H1 (cell line): ENCODE data around the gene TNNI3. TPM values are rescaled to one million over a fixed set of nuclear protein-coding genes. Genes with fewer than 3 reads are reported as not detected.
A peak's percentile ranks its signal among the peaks of the same experiment; 100 is the strongest.

Experiments used
- CTCF ChIA-PET: fragments of 300-600 bp; sonication (Branson Sonifier 250); formaldehyde crosslinking; loops from one replicate; lab custom pipeline; 2021; ENCODE audit not compliant: partially characterized antibody; lab: Charles Lee
- POLR2A ChIA-PET: fragments of 300-600 bp; sonication (Branson Sonifier 250); formaldehyde crosslinking; loops from one replicate; lab custom pipeline; 2021; ENCODE audit warnings: inconsistent platforms; ENCODE audit not compliant: partially characterized antibody; lab: Charles Lee
- DNase-seq, 2 experiments: peaks; one replicate each; pipeline versions ENCODE4 v3.0.0 to v3.0.0-alpha.2; 2010 to 2022; ENCODE audit warnings: low spot score in 2 of 2, low read depth in 1 of 2, mixed read lengths in 1 of 2
- FAIRE-seq: peaks from 2 replicates; lab custom pipeline; 2011; peaks lifted over from hg19 to GRCh38; lab: Jason Lieb, UNC
- H2AFZ ChIP-seq: 2 replicates; pipeline ENCODE4 v1.8.1; 2012; ENCODE audit warnings: low read length, inconsistent platforms
- H2AK5ac ChIP-seq: 2 replicates; pipeline ENCODE4 v1.6.1; 2013; ENCODE audit warnings: low read depth, low read length
- H2BK120ac ChIP-seq: replicated peaks from 2 replicates; pipeline ENCODE3; 2013; ENCODE audit warnings: low read depth, low read length, inconsistent platforms
- H2BK12ac ChIP-seq: 2 replicates; pipeline ENCODE4 v1.6.1; 2013; ENCODE audit warnings: low read depth, low read length
- H2BK15ac ChIP-seq: 2 replicates; pipeline ENCODE4 v1.6.1; 2013; ENCODE audit warnings: low read length
- H2BK20ac ChIP-seq: 2 replicates; pipeline ENCODE4 v1.6.1; 2013; ENCODE audit warnings: low read length
- H2BK5ac ChIP-seq: 2 replicates; pipeline ENCODE4 v1.6.1; 2013; ENCODE audit warnings: low read depth, low read length
- H3K14ac ChIP-seq: 2 replicates; pipeline ENCODE4 v1.6.1; 2013; ENCODE audit warnings: inconsistent platforms; ENCODE audit not compliant: insufficient read length
- H3K18ac ChIP-seq: 2 replicates; pipeline ENCODE4 v1.6.1; 2013; ENCODE audit warnings: low read length; ENCODE audit errors: extremely low read depth
- H3K23ac ChIP-seq: 2 replicates; pipeline ENCODE4 v1.6.1; 2013; ENCODE audit warnings: inconsistent platforms; ENCODE audit not compliant: insufficient read length
- H3K23me2 ChIP-seq: 2 replicates; pipeline ENCODE4 v1.6.1; 2013; ENCODE audit warnings: low read depth, low read length
- H3K27ac ChIP-seq: 2 replicates; pipeline ENCODE4 v1.6.1; 2011; ENCODE audit warnings: low read depth, low read length, inconsistent platforms
- H3K27me3 ChIP-seq, 4 experiments: replicated peaks in 1 of 4; 1 replicate in 1 of 4; 2 replicates in 3 of 4; pipeline versions ENCODE4 v1.6.1 to v1.8.1; 2011 to 2013; ENCODE audit warnings: low read length in 3 of 4, mild to moderate bottlenecking in 3 of 4, inconsistent platforms in 2 of 4, mixed read lengths in 2 of 4, moderate library complexity in 1 of 4; ENCODE audit not compliant: control insufficient read depth in 3 of 4, insufficient read depth in 3 of 4; ENCODE audit errors: extremely low read depth in 1 of 4
- H3K36me3 ChIP-seq, 4 experiments: 2 replicates each; pipeline versions ENCODE4 v1.6.1 to v1.8.1; 2011 to 2013; ENCODE audit warnings: mild to moderate bottlenecking in 4 of 4, low read length in 3 of 4, moderate library complexity in 2 of 4, control low read depth in 1 of 4, inconsistent platforms in 1 of 4; ENCODE audit not compliant: insufficient read depth in 4 of 4, control insufficient read depth in 2 of 4
- H3K4ac ChIP-seq: replicated peaks from 2 replicates; pipeline ENCODE3; 2013; ENCODE audit warnings: low read length, low read depth, mixed read lengths, inconsistent platforms; ENCODE audit not compliant: insufficient read length
- H3K4me1 ChIP-seq, 4 experiments: replicated peaks in 1 of 4; 1 replicate in 1 of 4; 2 replicates in 3 of 4; pipeline versions ENCODE4 v1.6.1 to v1.8.1; 2011 to 2013; ENCODE audit warnings: low read length in 3 of 4, inconsistent platforms in 2 of 4, mixed read lengths in 1 of 4; ENCODE audit not compliant: insufficient read depth in 4 of 4, control insufficient read depth in 3 of 4
- H3K4me2 ChIP-seq, 2 experiments: 2 replicates each; pipeline versions ENCODE4 v1.6.1 to v1.8.1; 2011 to 2013; ENCODE audit warnings: low read depth in 2 of 2, low read length in 2 of 2, control low read depth in 1 of 2, inconsistent platforms in 1 of 2, mild to moderate bottlenecking in 1 of 2; ENCODE audit not compliant: insufficient read depth in 1 of 2
- H3K4me3 ChIP-seq, 4 experiments: fragments of 200-600, 300-600 bp in 1 of 4; sonication (generic), shearing (Covaris generic), sonication (Bioruptor Twin) in 1 of 4; 2 replicates each; pipeline versions ENCODE4 v1.5.1 to v1.8.1; 2011 to 2016; ENCODE audit warnings: low read length in 4 of 4, low read depth in 3 of 4, control low read depth in 2 of 4, inconsistent platforms in 2 of 4, mild to moderate bottlenecking in 2 of 4, mixed read lengths in 1 of 4, moderate library complexity in 1 of 4; ENCODE audit not compliant: insufficient read depth in 2 of 4; ENCODE audit errors: extremely low read depth in 1 of 4
- H3K56ac ChIP-seq: replicated peaks from 2 replicates; pipeline ENCODE3; 2013; ENCODE audit warnings: low read depth, mild to moderate bottlenecking, mixed read lengths, low read length, inconsistent platforms; ENCODE audit not compliant: insufficient read length
- H3K79me1 ChIP-seq: 2 replicates; pipeline ENCODE4 v1.6.1; 2013; ENCODE audit warnings: low read depth, low read length, control low read depth
- H3K79me2 ChIP-seq, 2 experiments: 2 replicates each; pipeline versions ENCODE4 v1.6.1 to v1.8.1; 2012 to 2013; ENCODE audit warnings: low read length in 2 of 2, mild to moderate bottlenecking in 2 of 2, inconsistent platforms in 1 of 2; ENCODE audit not compliant: insufficient read depth in 2 of 2, control insufficient read depth in 1 of 2
- H3K9ac ChIP-seq, 4 experiments: replicated peaks in 1 of 4; 1 replicate in 1 of 4; 2 replicates in 3 of 4; pipeline versions ENCODE4 v1.6.1 to v1.8.1; 2011 to 2013; ENCODE audit warnings: low read depth in 3 of 4, low read length in 3 of 4, control low read depth in 2 of 4, mild to moderate bottlenecking in 2 of 4, moderate library complexity in 2 of 4, inconsistent platforms in 1 of 4; ENCODE audit errors: extremely low read depth in 1 of 4
- H3K9me3 ChIP-seq, 2 experiments: 2 replicates each; pipeline versions ENCODE4 v1.6.1 to v1.8.1; 2012 to 2013; ENCODE audit warnings: mild to moderate bottlenecking in 2 of 2, moderate library complexity in 2 of 2, control low read depth in 1 of 2, inconsistent platforms in 1 of 2, low read depth in 1 of 2, low read length in 1 of 2, mixed read lengths in 1 of 2; ENCODE audit not compliant: insufficient read depth in 2 of 2
- H4K20me1 ChIP-seq, 2 experiments: replicated peaks in 1 of 2; 2 replicates each; pipeline versions ENCODE3 to v1.8.1; 2011 to 2013; ENCODE audit warnings: inconsistent platforms in 2 of 2, low read length in 2 of 2, mild to moderate bottlenecking in 1 of 2; ENCODE audit not compliant: insufficient read depth in 2 of 2, control insufficient read depth in 1 of 2
- H4K5ac ChIP-seq: 2 replicates; pipeline ENCODE4 v1.6.1; 2013; ENCODE audit warnings: low read length, low read depth, mixed read lengths, inconsistent platforms; ENCODE audit not compliant: insufficient read length
- H4K8ac ChIP-seq: 2 replicates; pipeline ENCODE4 v1.8.0; 2013; ENCODE audit warnings: mild to moderate bottlenecking, moderate library complexity, low read length, inconsistent platforms; ENCODE audit not compliant: insufficient read depth; ENCODE audit errors: extremely low read depth
- H4K91ac ChIP-seq: replicated peaks from 2 replicates; pipeline ENCODE3; 2013; ENCODE audit warnings: low read length, mixed read lengths, inconsistent platforms; ENCODE audit not compliant: insufficient read length
- ASH2L ChIP-seq: fragments of 200-600, 300-600 bp; sonication (generic); IDR thresholded peaks from one replicate; pipeline ENCODE4 v1.7.1; 2017; ENCODE audit warnings: low read length
- CREB1 ChIP-seq: IDR thresholded peaks from 2 replicates; pipeline ENCODE4 v1.6.1; 2012; ENCODE audit warnings: inconsistent platforms
- EZH2 ChIP-seq: fragments of 200-600 bp; sonication (generic); IDR thresholded peaks from 2 replicates; pipeline ENCODE4 v1.7.1; 2012; ENCODE audit warnings: low read depth, mild to moderate bottlenecking, moderate library complexity, low read length, inconsistent platforms; ENCODE audit not compliant: severe bottlenecking
- KDM4A ChIP-seq: IDR thresholded peaks from one replicate; pipeline ENCODE4 v1.7.1; 2012; ENCODE audit warnings: low read depth, mild to moderate bottlenecking, moderate library complexity, low read length, inconsistent platforms; ENCODE audit not compliant: severe bottlenecking
- SP1 ChIP-seq: IDR thresholded peaks from 2 replicates; pipeline ENCODE4 v1.6.1; 2011; ENCODE audit warnings: low read depth, low read length
- TBP ChIP-seq: IDR thresholded peaks from 2 replicates; pipeline ENCODE4 v1.6.1; 2011; ENCODE audit warnings: low read depth, low read length, improper control_type of control experiment
- WGBS, 2 experiments: shearing (Covaris generic) in 1 of 2; methylation state at CpG; one replicate each; pipeline versions ENCODE4 v1.1.6 to v1.1.7; 2013 to 2015; ENCODE audit warnings: low lambda C conversion rate in 2 of 2, mixed read lengths in 2 of 2, inconsistent platforms in 1 of 2, low coverage in 1 of 2, missing lambda C conversion rate in 1 of 2; ENCODE audit not compliant: insufficient replicate concordance in 2 of 2, insufficient coverage in 1 of 2, insufficient read length in 1 of 2; ENCODE audit errors: extremely low coverage in 1 of 2, missing lambda C conversion rate in 1 of 2; 5-methylcytosine and 5-hydroxymethylcytosine counted together
- polyA plus RNA-seq, 7 experiments: library from polyadenylated mRNA; depleted of rRNA in 3 of 7; stranded (reverse) in 5 of 7; unstranded in 2 of 7; fragments of >200 nt in 5 of 7; fragments of 200-250 nt in 2 of 7; gene quantifications; 1 replicate in 5 of 7; 2 replicates in 1 of 7; 4 replicates in 1 of 7; pipeline versions ENCODE4 v1.2.1 to v1.2.3, GENCODE V29; 2011 to 2013; ENCODE audit warnings: missing spikeins in 2 of 7, mixed read lengths in 2 of 7
- total RNA-seq: library from RNA; stranded (reverse); fragmentation: NEBNext Ultra II Directional; extraction: Animal tissue kit (Norgen Biotek cat#: 25700); gene quantifications from 2 replicates; pipeline ENCODE4 v1.2.1, GENCODE V29; 2021

TNNI3 gene
- total and polyA plus RNA-seq, 2 of the 8 experiments (the other 6 are each of a cell fraction or from before 2014, with no cell fraction given), result 16.9 to 56.0 TPM

GRCh38 chr19:55149078-55150003, 8.2 kb downstream of the TNNI3 start, which contains the start of gene TNNT1:
Gene TNNT1, minus strand, starts transcription at chr19:55149206. Its CDS starts 2,049 bp downstream, at chr19:55147157.
- H3K14ac ChIP-seq, result no peak within 1 kb of the TSS
- peak within 1 kb of the TSS; percentile 51 for H4K91ac ChIP-seq
- WGBS, 2 experiments, result 22% methylated on average over 14 of the region's 18 CpGs; no CpG with 5 or more reads in 1 of the 2 experiments
- H3K4ac ChIP-seq, result peak within 1 kb of the TSS; percentile 60
- ChIA-PET CTCF (interaction anchor here (0.9 to 1.3 kb wide), 3 partner anchors 11 to 17 kb away, joined by 4 to 6 read pairs (median 4); no protein-coding TSS in a partner anchor), POLR2A (interaction anchor here (0.6 to 1.2 kb wide), 5 partner anchors 8 to 138 kb away, joined by 3 to 7 read pairs (median 3); partner anchors contain the start of genes DNAAF3 and TNNI3)
- peak within 1 kb of the TSS; percentile 71 for H2BK5ac ChIP-seq
- no peaks in the 10 kb centered on the region for H3K79me2 ChIP-seq
- H3K79me1 ChIP-seq, result no peaks in the 10 kb centered on the region; the same call in 1 of the 2 replicates
- H3K23ac ChIP-seq, result no peak within 1 kb of the TSS
- H3K4me2 ChIP-seq, result peak within 1 kb of the TSS; percentile 58 to 70
- H4K8ac ChIP-seq, result no peak within 1 kb of the TSS
- peak within 1 kb of the TSS; percentile 87 for H3K18ac ChIP-seq
- H4K5ac ChIP-seq, result no peak within 1 kb of the TSS
- no peaks in the 10 kb centered on the region for H3K27me3 ChIP-seq
- peak within 1 kb of the TSS; percentile 80; the same call in 1 of the 2 replicates for H2BK12ac ChIP-seq
- H2BK120ac ChIP-seq, result peak within 1 kb of the TSS; percentile 66
- FAIRE-seq, result no peak
- H3K36me3 ChIP-seq, result peaks cover 0 to 8% (median 3%) of the 10 kb centered on the region in 4 experiments; a peak in 2 of 8 replicates
- no peak for DNase-seq
- peak within 1 kb of the TSS; percentile 17 to 83 (median 24); a peak in 6 of 8 replicates for H3K4me3 ChIP-seq
- peaks cover 7% of the 10 kb centered on the region; the same call in 1 of the 2 replicates for H3K23me2 ChIP-seq
- peak; percentile 25; the same call in 1 of the 2 replicates for TF ChIP-seq TBP
- TF ChIP-seq KDM4A, result no peak
- no peak for TF ChIP-seq SP1
- no peak for TF ChIP-seq ASH2L
- TF ChIP-seq CREB1, result no peak
- TF ChIP-seq EZH2, result no peak
- H4K20me1 ChIP-seq, result no peaks in the 10 kb centered on the region
- H2BK20ac ChIP-seq, result peak within 1 kb of the TSS; percentile 80
- H2AFZ ChIP-seq, result no peak within 1 kb of the TSS
- peaks cover 0 to 4% of the 10 kb centered on the region in 2 experiments; a peak in 1 of 4 replicates for H3K9me3 ChIP-seq
- peak within 1 kb of the TSS; percentile 26; the same call in 1 of the 2 replicates for H2AK5ac ChIP-seq
- peaks cover 6 to 24% (median 13%) of the 10 kb centered on the region in 4 experiments for H3K4me1 ChIP-seq
- no peak within 1 kb of the TSS for H3K27ac ChIP-seq
- H2BK15ac ChIP-seq, result 0 out of 2 replicates have a peak within 1 kb of the TSS, but pooled peaks have one; percentile 16
- no peak within 1 kb of the TSS for H3K56ac ChIP-seq
- no peak within 1 kb of the TSS; a peak in 1 of 7 replicates for H3K9ac ChIP-seq
